Activated CD8-positive, alpha-beta T cell treated with anti-CD3 and anti-CD28 coated beads for 36 hours (primary cell): ENCODE results near the gene PCYT1A. TPM values are rescaled to one million over a fixed set of nuclear protein-coding genes. Genes with fewer than 3 reads are reported as not detected.
A peak's percentile ranks its signal among the peaks of the same experiment; 100 is the strongest.

ENCODE experiments used
- ATAC-seq: fragments of 200-7000 bp; cut with Tn5 transposase; one replicate; pipeline ENCODE4 v1.10.0; 2021; ENCODE audit warnings: mild to moderate bottlenecking, moderate library complexity
- CTCF ChIA-PET: fragments of 350-600 bp; sonication (Branson Sonifier 250); formaldehyde crosslinking; loops from one replicate; lab custom pipeline; 2021; ENCODE audit warnings: antibody characterized with exemption; lab: Charles Lee
- POLR2A ChIA-PET: fragments of 350-600 bp; sonication (Branson Sonifier 250); formaldehyde crosslinking; loops from one replicate; lab custom pipeline; 2021; ENCODE audit warnings: antibody characterized with exemption; lab: Charles Lee
- DNase-seq: peaks from one replicate; pipeline ENCODE4 v3.0.0-alpha.2; 2020
- H3K27ac Mint-ChIP-seq: one replicate; pipeline ENCODE4 v1.8.0; 2021; ENCODE audit warnings: mild to moderate bottlenecking, mixed read lengths
- H3K27me3 Mint-ChIP-seq: one replicate; pipeline ENCODE4 v1.8.0; 2021; ENCODE audit warnings: mixed read lengths
- H3K36me3 Mint-ChIP-seq: one replicate; pipeline ENCODE4 v1.8.0; 2021; ENCODE audit warnings: low read depth, mixed read lengths
- H3K4me1 Mint-ChIP-seq: one replicate; pipeline ENCODE4 v1.8.0; 2021; ENCODE audit warnings: low read depth, mixed read lengths
- H3K4me3 Mint-ChIP-seq: one replicate; pipeline ENCODE4 v1.8.0; 2021; ENCODE audit warnings: mild to moderate bottlenecking, moderate library complexity, mixed read lengths
- H3K9me3 Mint-ChIP-seq: one replicate; pipeline ENCODE4 v1.8.0; 2021; ENCODE audit warnings: mixed read lengths
- CTCF ChIP-seq: fragments of 200-600 bp; IDR thresholded peaks from one replicate; pipeline ENCODE4 v1.8.0; 2022; ENCODE audit warnings: antibody characterized with exemption, mild to moderate bottlenecking
- intact Hi-C: fragments of 100-400 bp; cut with micrococcal nuclease; formaldehyde crosslinking; loops from one replicate; pipeline ENCODE4 v1.10.0; 2022
- total RNA-seq, 2 experiments: library from RNA; stranded (reverse); gene quantifications; one replicate each; pipeline ENCODE4 v1.2.3, GENCODE V29; 2021

The PCYT1A gene
- total RNA-seq = 10 to 100 TPM; 31.0 to 33.7 TPM

DNA sequence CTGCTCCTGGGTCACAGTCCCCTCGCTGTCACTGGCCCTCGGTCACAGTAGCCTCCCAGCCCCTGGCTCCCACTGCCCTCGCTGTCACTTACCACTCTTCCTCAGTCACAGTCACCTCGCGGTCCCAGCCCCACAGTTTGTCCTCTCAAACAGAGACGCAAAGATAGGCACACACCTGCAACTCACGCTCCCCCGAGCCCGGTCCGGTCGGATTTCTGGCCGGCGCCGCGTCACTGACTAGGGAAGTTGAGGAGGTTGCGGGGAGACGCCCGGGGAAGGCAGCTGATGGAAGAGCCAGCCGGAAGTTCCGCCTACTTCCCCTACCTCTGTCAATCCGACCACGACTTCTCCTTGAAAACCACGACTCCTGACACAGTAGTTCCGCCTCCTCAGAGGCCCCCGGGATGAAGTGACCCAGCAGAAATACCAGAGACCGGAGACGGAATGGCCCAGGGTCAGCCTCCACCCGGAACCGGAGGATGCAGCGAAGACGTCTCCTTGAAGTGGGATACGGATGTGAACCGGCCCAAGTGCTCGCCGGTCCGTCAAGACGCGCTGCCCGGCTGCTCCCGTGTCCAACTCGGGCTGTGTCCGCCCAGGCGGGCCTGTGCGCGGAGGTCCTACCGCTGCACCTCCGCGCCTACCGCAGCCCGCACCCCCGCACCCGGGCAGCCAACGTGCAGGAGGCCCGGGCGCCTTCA, at the start of gene PCYT1A:
TSS of gene PCYT1A (minus strand) at position 287 of the 701 bp plus-strand sequence. CDS start 17,195 bp downstream, outside the sequence.
- no peaks in the 10 kb centered on the region for H3K9me3 Mint-ChIP-seq
- CTCF ChIA-PET = interaction anchor here (1.1 kb wide), 1 partner anchor 33 kb away, joined by 3 read pairs; no protein-coding TSS in a partner anchor
- no peak for TF ChIP-seq CTCF
- H3K27ac Mint-ChIP-seq = peak within 1 kb of the TSS; percentile 95
- DNase-seq = peak; percentile 82
- H3K4me3 Mint-ChIP-seq = peak within 1 kb of the TSS; percentile 94
- peak; percentile 89 for ATAC-seq
- POLR2A ChIA-PET = interaction anchor here (1.0 kb wide), 1 partner anchor 31 kb away, joined by 4 read pairs; the partner anchor contains the start of gene DYNLT2B
- no peaks in the 10 kb centered on the region for H3K27me3 Mint-ChIP-seq
- intact Hi-C loops = no loop called here
- H3K4me1 Mint-ChIP-seq = peaks cover 32% of the 10 kb centered on the region
- H3K36me3 Mint-ChIP-seq = peaks cover 5% of the 10 kb centered on the region

DNA sequence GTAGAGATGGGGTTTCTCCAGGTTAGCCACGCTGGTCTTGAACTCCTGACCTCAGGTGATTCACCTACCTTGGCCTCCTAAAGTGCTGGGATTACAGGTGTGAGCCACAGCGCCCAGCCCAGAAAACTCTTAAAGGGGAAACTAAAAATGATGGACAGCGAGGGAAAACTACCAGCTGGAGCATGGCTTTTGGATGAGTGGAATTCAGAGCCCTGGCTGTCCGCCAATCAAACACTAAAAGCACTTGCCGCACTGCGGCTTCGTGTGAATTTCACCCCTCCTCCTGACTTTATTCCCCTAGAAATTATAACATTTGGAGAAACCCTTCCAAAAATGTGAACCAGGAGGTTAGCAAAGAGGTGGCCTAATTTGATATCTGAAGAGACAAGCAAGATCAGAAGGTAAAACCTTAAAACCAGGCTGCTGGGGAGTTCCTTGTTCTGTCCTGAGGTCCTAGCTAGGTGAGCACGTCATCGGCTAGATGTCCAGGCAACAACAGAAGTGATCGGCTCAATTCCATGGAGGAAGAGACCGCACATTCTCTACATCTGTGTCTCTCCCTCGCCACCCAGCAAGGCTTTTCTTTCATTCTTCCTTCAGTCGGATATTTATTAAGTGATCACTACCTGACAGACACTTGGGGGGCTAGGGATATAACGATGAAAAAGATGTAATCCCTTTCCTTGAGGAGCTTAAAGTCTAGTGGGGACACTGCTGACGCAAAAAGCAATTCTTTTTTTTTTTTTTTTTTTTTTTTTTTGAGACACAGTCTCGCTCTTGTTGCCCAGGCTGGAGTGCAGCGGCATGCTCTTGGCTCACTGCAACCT, 49.0 kb upstream of the PCYT1A start:
- no peaks in the 10 kb centered on the region for H3K36me3 Mint-ChIP-seq
- H3K4me3 Mint-ChIP-seq = no peak overlapping the region
- ATAC-seq (no peak), DNase-seq (no peak)
- H3K27me3 Mint-ChIP-seq = peaks cover 2% of the 10 kb centered on the region
- no peak for TF ChIP-seq CTCF
- ChIA-PET CTCF (no interaction called here), POLR2A (no interaction called here)
- intact Hi-C loops = no loop called here
- no peaks in the 10 kb centered on the region for H3K9me3 Mint-ChIP-seq
- no peak overlapping the region for H3K27ac Mint-ChIP-seq
- H3K4me1 Mint-ChIP-seq = no peaks in the 10 kb centered on the region

GRCh38 chr3:196335503-196335948, 48.0 kb upstream of the PCYT1A start:
- CTCF ChIA-PET = no interaction called here
- intact Hi-C loops = no loop called here
- no peak overlapping the region for H3K27ac Mint-ChIP-seq

DNA sequence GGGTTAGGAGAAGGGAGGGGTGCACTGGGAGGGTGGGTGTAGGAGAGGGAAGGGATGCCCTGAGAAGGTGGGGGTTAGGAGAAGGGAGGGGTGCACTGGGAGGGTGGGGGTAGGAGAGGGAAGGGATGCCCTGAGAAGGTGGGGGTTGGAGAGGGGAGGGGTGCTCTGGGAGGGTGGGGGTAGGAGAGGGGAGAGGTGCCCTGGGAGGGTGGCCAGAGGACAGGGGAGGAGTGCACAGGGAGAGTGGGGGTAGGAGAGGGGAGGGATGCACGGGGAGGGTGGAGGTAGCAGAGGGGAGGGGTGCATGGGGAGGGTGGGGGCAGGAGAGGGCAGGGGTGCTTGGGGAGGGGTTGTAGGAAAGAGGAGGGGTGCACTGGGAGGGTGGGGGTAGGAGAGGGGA, 47.5 kb upstream of the PCYT1A start:
- Mint-ChIP-seq H3K4me1 (no peaks in the 10 kb centered on the region), H3K27me3 (peaks cover 2% of the 10 kb centered on the region), H3K27ac (no peak overlapping the region), H3K9me3 (no peaks in the 10 kb centered on the region), H3K4me3 (no peak overlapping the region), H3K36me3 (no peaks in the 10 kb centered on the region)
- ChIA-PET CTCF (no interaction called here), POLR2A (no interaction called here)
- DNase-seq = no peak
- intact Hi-C loops = no loop called here
- no peak for ATAC-seq
- TF ChIP-seq CTCF = no peak

More at GRCh38 chr3:196335503-196335948, 48.0 kb upstream of the PCYT1A start:
- Mint-ChIP-seq H3K9me3 (no peaks in the 10 kb centered on the region), H3K4me1 (no peaks in the 10 kb centered on the region), H3K27me3 (peaks cover 2% of the 10 kb centered on the region), H3K4me3 (no peak overlapping the region), H3K36me3 (no peaks in the 10 kb centered on the region)
- POLR2A ChIA-PET = no interaction called here
- no peak for TF ChIP-seq CTCF
- no peak for DNase-seq
- no peak for ATAC-seq

- H3K27ac Mint-ChIP-seq = no peak overlapping the region
- H3K4me3 Mint-ChIP-seq = no peak overlapping the region
- H3K4me1 Mint-ChIP-seq = no peaks in the 10 kb centered on the region
- H3K36me3 Mint-ChIP-seq = no peaks in the 10 kb centered on the region
- CTCF ChIA-PET = no interaction called here
- H3K27me3 Mint-ChIP-seq = peaks cover 2% of the 10 kb centered on the region
- POLR2A ChIA-PET = no interaction called here
- ATAC-seq (no peak), DNase-seq (no peak)
- intact Hi-C loops = no loop called here
- TF ChIP-seq CTCF = no peak
- H3K9me3 Mint-ChIP-seq = no peaks in the 10 kb centered on the region
Observed at GRCh38 chr3:196332168-196332567, 44.6 kb upstream of the PCYT1A start.
